PC-3 (cell line): ENCODE data around the gene KNCN.

ENCODE experiments used
- EZH2 ChIP-seq: fragments of 300-600 bp; sonication (generic); IDR thresholded peaks from one replicate; pipeline ENCODE4 v1.6.1; 2017; ENCODE audit warnings: antibody characterized with exemption, mild to moderate bottlenecking, low read length; ENCODE audit not compliant: unreplicated experiment
- TF ChIP-seq, protein P1 (sequence below): fragments of 300-600 bp; sonication (generic); conservative IDR thresholded peaks from 2 replicates; pipeline ENCODE4 v1.5.1; 2017; ENCODE audit warnings: antibody characterized with exemption, low read depth, mild to moderate bottlenecking, low read length

- TF ChIP-seq, protein P1, sequence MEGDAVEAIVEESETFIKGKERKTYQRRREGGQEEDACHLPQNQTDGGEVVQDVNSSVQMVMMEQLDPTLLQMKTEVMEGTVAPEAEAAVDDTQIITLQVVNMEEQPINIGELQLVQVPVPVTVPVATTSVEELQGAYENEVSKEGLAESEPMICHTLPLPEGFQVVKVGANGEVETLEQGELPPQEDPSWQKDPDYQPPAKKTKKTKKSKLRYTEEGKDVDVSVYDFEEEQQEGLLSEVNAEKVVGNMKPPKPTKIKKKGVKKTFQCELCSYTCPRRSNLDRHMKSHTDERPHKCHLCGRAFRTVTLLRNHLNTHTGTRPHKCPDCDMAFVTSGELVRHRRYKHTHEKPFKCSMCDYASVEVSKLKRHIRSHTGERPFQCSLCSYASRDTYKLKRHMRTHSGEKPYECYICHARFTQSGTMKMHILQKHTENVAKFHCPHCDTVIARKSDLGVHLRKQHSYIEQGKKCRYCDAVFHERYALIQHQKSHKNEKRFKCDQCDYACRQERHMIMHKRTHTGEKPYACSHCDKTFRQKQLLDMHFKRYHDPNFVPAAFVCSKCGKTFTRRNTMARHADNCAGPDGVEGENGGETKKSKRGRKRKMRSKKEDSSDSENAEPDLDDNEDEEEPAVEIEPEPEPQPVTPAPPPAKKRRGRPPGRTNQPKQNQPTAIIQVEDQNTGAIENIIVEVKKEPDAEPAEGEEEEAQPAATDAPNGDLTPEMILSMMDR = no peak
- TF ChIP-seq EZH2 = no peak
Measured at GRCh38 chr1:46524843-46525242, 26.6 kb downstream of the KNCN start.
